ENCODE results near the gene ME3.

DNA sequence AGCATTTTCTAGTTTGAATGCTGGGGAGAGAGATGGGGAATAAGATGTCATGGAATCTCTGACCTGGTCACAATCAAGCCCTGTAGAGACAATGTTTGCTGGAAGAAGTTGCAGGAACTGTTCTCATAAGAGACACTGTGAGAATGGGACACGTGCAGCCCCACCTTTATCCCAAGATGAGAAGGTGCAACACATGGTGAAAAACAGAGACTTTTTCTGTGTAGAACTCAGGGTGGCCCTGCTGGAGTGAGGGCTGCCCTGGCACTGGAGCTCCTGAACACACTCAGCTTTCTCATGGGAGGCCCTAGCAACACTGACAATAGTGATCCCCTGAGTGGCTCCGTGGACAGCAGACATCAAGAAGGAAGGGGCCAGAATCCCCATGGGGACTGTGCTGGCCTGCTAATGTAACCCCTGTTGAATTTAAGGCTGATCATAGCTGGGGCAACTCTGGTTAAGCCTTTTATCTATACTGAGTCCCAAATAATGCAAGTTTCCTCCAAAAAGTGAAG is 106.6 kb downstream of the ME3 start:
- TF ChIP-seq, protein P1, sequence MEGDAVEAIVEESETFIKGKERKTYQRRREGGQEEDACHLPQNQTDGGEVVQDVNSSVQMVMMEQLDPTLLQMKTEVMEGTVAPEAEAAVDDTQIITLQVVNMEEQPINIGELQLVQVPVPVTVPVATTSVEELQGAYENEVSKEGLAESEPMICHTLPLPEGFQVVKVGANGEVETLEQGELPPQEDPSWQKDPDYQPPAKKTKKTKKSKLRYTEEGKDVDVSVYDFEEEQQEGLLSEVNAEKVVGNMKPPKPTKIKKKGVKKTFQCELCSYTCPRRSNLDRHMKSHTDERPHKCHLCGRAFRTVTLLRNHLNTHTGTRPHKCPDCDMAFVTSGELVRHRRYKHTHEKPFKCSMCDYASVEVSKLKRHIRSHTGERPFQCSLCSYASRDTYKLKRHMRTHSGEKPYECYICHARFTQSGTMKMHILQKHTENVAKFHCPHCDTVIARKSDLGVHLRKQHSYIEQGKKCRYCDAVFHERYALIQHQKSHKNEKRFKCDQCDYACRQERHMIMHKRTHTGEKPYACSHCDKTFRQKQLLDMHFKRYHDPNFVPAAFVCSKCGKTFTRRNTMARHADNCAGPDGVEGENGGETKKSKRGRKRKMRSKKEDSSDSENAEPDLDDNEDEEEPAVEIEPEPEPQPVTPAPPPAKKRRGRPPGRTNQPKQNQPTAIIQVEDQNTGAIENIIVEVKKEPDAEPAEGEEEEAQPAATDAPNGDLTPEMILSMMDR (IDR thresholded peaks at IDR 0.05) = no peak
- TF ChIP-seq POLR2AphosphoS5 (IDR thresholded peaks at IDR 0.05; ENCODE audit: low read depth, low read length) = no peak
- TF ChIP-seq, protein P2, sequence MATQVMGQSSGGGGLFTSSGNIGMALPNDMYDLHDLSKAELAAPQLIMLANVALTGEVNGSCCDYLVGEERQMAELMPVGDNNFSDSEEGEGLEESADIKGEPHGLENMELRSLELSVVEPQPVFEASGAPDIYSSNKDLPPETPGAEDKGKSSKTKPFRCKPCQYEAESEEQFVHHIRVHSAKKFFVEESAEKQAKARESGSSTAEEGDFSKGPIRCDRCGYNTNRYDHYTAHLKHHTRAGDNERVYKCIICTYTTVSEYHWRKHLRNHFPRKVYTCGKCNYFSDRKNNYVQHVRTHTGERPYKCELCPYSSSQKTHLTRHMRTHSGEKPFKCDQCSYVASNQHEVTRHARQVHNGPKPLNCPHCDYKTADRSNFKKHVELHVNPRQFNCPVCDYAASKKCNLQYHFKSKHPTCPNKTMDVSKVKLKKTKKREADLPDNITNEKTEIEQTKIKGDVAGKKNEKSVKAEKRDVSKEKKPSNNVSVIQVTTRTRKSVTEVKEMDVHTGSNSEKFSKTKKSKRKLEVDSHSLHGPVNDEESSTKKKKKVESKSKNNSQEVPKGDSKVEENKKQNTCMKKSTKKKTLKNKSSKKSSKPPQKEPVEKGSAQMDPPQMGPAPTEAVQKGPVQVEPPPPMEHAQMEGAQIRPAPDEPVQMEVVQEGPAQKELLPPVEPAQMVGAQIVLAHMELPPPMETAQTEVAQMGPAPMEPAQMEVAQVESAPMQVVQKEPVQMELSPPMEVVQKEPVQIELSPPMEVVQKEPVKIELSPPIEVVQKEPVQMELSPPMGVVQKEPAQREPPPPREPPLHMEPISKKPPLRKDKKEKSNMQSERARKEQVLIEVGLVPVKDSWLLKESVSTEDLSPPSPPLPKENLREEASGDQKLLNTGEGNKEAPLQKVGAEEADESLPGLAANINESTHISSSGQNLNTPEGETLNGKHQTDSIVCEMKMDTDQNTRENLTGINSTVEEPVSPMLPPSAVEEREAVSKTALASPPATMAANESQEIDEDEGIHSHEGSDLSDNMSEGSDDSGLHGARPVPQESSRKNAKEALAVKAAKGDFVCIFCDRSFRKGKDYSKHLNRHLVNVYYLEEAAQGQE (IDR thresholded peaks at IDR 0.05; ENCODE audit: insufficient read depth in 1 of 2, low read depth in 2 of 2, low read length in 1 of 2) = no peak
